Measurements from ENCODE around the gene CAMSAP1.
"Not testable (repeated sequence)": the region's sequence is repeated elsewhere in the genome, so short reads cannot be mapped to it uniquely, and the experiment has no call there.

CAMSAP1 gene

GRCh38 chr9:135898634-135899407 is 8.5 kb downstream of the CAMSAP1 start:
- DNase-seq (ENCODE audit: low read depth) = no peak

DNA sequence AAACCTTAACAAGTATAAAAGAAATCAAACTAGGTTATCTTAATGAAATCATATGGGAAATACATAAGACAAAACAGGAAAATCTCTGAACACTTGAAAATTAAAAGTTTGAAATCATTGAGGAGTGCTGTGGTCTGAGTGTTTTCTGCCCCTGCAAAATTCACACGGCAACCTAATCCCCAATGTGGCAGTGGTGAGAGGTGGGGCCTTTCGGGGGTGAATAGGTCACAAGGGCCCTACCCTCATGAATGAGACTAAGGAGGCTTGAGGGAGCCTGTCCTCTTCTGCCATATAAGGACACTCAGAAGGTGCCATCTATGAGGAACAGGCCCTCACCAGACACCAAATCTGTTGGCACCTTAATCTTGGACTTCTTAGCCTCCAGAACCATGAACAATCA is 10.7 kb downstream of the CAMSAP1 start:
- no peak for DNase-seq (ENCODE audit: low read depth)

- DNase-seq (ENCODE audit: low read depth) = no peak
These were observed 11.1 kb downstream of the CAMSAP1 start for GRCh38 chr9:135896205-135896604.

GRCh38 chr9:135895202-135895848 is 12.0 kb downstream of the CAMSAP1 start:
- DNase-seq (ENCODE audit: low read depth) = no peak

- no peak for DNase-seq (ENCODE audit: low read depth)
These were observed 14.2 kb downstream of the CAMSAP1 start for GRCh38 chr9:135893104-135893503.

DNA sequence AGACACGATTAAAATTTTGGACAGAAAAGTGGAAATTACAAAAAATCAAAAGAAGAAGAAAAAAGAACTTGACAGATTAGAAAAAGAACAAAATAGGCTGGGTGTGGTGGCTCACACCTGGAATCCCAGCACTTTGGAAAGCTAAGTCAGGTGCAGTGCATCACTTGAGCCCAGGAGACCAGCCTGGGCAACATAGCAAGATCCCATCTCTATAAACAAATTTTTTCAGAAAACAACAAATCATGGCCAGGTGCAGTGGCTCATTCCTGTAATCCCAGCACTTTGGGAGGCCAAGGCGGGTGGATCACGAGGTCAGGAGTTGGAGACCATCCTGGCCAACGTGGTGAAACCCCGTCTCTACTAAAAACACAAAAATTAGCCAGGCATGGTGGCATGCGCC is 15.0 kb downstream of the CAMSAP1 start:
- DNase-seq (ENCODE audit: low read depth) = not testable (repeated sequence)

GRCh38 chr9:135891027-135891631 is 16.2 kb downstream of the CAMSAP1 start:
- DNase-seq (ENCODE audit: low read depth) = no peak

DNA sequence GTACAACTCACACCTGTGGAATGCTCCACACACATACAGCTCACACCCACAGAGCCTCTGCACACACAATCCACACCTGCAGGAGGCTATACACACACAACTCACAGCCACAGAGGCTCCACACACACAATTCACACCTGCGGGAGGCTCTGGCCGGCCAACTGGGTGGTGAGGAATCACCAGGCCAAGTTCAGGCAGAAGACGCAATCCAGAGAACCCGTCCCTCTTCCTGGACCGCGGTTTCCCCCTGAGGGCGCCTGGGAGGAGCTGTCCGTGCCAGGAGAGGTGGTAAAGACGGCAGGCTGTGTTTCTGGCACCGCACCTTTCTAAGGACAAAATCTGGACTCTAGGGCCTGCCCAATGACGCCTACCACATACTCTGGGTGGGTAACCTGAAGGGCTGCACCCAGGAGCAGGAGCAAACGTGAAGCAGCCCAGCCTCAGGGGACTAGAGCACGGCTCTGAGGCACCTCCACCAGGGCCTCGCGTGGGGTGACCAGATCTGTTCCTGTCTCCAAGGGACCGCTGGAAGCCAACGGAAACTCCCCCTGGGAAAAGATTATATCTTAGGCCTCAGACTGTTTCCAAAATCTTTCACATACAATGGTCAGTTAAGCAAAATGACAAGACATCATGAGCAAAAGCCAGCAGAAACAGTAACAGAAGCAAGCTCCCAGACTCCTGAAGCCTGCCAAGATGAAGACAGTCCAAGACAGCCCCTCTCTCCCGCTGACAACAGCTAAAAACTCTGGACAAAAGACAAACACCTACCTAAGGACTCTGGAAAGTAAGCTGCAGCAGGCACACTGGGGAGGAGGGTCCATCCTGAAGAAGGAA is 16.9 kb downstream of the CAMSAP1 start:
- no peak for DNase-seq (ENCODE audit: low read depth)

- no peak for DNase-seq (ENCODE audit: low read depth)
These were observed 17.7 kb downstream of the CAMSAP1 start for GRCh38 chr9:135889564-135890189.

DNA sequence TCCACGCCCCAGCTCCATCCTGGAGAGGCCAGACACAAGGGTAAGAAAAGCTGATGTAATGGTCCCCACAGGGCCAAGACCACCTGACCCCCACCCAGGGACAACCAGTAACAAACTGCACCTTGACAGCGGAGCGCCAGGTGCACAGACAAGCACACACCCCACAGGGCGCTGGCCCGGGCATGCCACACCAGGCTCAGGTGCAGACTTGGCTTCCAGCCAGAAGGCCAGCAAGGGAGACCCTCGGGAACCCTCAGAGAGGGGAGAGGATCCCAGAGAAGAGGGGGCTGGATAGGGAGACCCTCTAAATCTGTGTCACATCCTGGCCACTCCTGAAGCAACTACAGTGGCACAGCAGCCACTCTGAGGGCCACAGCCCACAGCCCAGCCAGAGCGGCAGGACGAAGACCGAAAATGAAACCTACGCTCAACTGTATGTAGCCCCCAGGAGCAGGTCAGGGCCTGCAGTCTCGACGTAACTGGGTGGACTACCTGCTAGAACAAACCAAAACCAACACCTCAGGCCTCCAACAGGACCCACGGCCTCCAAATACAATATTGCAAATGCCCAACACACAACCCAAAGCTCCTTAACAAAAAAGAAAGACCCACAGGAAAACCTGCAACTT is 18.5 kb downstream of the CAMSAP1 start:
- DNase-seq (ENCODE audit: low read depth) = no peak

DNA sequence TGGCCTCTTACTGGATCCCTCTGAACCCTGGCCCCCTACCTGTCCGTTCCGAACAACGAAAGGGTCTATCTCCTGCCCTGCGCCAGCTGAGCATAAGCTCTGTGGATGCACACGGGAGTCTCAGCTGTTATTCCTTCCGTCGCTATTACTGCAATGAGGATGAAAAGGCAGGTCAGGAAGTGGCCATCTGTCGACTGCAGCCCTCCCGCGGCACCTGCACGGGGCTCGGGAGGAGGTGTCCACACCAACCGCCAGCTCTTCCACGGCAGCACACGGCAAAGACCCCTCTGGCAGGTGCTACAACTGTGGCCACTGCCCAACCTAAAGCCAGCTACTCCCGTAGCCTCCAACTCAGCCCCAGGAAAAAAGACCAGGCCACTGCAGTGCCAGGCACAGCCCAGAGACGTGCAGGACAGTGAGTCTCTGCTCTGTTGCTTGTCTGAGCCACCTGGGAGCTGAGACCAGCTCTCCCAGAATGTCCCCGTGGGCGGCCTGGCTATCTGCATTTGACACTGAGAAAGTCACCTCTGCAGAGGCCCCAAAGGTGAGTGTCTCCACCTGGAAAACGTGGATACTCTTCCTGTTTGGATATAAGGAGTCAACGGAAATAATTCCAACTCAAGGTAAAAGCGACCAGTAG is 19.1 kb downstream of the CAMSAP1 start:
- DNase-seq (ENCODE audit: low read depth) = no peak

GRCh38 chr9:135887585-135888050 is 19.7 kb downstream of the CAMSAP1 start:
- DNase-seq (ENCODE audit: low read depth) = peak; percentile 39

GRCh38 chr9:135887021-135887507 is 20.3 kb downstream of the CAMSAP1 start:
- DNase-seq (ENCODE audit: low read depth) = no peak

DNA sequence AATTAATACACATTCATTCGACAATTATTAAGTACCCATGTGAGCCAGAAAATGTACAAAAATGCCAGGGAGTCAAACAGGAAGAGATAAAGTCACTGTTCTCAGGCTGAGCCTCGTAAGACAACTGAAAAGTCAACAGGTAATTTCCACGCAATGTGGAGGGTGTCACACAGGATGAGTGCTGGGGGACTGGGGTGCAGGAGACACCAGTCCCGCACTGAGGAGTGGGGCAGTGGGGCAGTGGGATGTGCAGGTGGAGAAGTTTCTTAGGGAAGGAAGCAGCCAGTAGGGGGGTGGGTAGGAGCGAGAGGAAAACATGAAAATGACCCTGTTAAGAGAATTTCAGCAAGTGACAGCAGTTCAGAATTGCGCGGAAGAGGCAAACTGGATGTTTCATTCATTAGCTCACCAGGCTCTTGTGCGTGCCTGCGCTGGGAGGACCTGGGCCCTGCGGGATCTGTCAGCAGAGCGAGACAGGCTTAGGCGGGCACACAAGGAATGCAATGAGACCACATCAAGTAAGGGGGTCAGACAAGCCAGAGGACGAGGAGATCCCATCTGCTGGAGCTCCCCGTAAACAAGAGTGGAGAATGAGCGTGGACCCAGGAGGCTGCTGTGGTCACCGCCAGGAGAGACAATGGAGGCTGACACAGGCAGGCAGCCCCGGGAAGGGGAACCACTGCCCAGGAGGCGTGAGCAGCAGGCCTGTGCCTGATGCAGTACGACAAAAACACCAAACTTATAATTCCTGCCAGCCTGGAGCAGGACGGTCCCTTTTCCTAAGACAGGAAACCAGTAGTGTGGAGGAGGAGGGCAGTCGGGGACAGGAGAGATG is 21.0 kb downstream of the CAMSAP1 start:
- no peak for DNase-seq (ENCODE audit: low read depth)

DNA sequence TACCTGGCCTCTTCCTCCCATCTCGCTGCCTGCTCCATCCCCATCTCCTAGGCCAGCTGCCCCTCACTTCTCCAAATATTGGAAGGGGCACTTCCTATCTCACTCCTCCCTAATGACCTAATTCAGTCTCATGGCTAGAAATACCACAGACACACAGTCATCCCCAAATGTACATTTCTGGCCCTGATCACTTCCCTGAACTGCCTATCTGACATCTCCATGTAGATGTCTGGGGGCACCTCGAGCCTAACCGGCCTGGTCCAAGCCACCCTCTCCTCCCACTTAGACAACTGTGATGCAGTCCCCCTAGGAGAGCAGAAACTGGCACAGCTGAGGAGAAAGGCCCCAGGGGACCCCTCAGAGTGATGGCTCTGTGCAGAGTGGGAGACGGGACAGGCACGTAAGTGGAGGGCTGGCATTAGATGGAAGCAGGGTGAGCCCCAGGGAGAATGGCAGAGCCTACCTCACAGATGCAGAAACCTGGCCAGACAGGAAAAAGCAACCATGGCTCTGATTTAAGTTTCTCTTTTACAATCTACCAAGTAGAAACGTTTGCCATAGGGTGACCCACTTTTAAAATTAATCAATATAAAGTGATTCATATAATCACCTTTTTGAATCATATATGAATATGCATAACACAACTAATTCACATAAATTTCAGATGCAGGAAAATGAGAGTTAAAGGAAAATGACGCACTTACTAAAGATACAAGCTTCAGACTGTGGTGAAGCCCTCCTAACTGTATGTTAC is 22.1 kb downstream of the CAMSAP1 start:
- no peak for DNase-seq (ENCODE audit: low read depth)

- no peak for DNase-seq (ENCODE audit: low read depth)
These were observed 22.9 kb downstream of the CAMSAP1 start for GRCh38 chr9:135884328-135885035.

DNA sequence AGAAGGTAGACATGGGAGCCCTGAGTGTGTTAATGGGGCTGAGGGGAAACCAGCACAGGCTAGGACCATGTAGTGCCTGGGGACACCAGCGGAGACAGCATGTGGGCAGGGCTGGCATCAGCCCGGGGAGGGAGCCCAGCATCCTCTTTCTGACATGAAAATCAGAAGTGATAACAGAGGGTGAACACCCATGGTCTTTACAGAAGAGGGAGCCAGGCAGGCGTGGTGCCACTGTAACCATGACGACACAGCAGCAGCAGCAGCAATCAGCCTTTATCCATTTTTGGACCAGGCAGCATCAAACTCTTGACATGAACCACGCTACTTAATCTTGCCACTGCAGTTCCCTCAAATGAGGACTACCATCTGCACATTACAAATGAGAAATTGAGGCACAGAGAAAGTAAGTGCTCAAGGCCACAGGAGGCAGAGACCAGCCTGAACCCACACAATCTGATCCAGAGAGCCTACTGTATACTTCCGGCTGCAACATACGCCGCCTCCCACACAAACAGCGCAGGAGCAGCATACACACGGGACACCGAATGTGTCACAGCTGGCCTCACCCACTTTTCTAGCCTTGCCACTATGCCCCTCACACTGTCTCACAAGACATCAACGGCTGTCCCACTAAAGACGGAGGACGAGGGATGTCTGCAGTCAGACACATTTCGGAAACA is 23.8 kb downstream of the CAMSAP1 start:
- no peak for DNase-seq (ENCODE audit: low read depth)

DNA sequence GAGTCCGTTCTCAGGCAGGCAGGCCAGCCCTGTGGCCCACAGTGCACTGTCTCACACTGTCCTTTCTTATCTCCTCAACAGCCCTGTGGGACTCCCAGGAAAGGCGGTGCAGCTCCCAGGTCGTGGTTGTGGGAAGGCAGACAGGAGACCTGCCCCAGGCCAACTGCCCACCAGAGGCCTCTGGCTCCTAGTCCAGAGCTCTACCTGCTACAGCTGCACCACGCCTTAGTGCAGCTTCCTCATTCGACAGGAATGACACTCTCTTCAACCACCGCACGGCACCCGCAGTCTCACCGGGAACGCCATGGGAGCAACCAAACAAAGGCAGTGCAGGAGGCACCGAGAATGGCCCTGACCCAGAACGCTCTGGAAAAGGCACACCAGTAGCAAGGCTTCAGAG is 25.3 kb downstream of the CAMSAP1 start:
- DNase-seq (ENCODE audit: low read depth) = no peak

Measured in T follicular helper cell (primary cell).